A549 (cell line): ENCODE measurements around the gene BICRAL.

ENCODE experiments used
- BHLHE40 ChIP-seq: IDR thresholded peaks from 2 replicates; pipeline ENCODE4 v1.6.1; 2012; ENCODE audit warnings: low read depth, low read length, inconsistent platforms
- EHMT2 ChIP-seq: fragments of 200-600 bp; sonication (generic); IDR thresholded peaks from 2 replicates; pipeline ENCODE4 v1.6.1; 2016; ENCODE audit warnings: antibody characterized with exemption, low read depth, mild to moderate bottlenecking, moderate library complexity
- ELK1 ChIP-seq: fragments of 150-350 bp; IDR thresholded peaks from 2 replicates; pipeline ENCODE4 v1.6.1; 2014; ENCODE audit warnings: low read depth, mild to moderate bottlenecking, low read length
- EP300 ChIP-seq, 2 experiments: fragments of >200 bp; sonication (Bioruptor Twin); formaldehyde crosslinking; IDR thresholded peaks; 2 replicates in 1 of 2; 3 replicates in 1 of 2; pipeline ENCODE4 v1.6.1; 2016 to 2017
- NPAS2 ChIP-seq: fragments of 250-450 bp; sonication (Bioruptor Pico); IDR thresholded peaks from 2 replicates; pipeline ENCODE4 v1.8.0; 2022; ENCODE audit warnings: mild to moderate bottlenecking, moderate library complexity, borderline replicate concordance
- NR3C1 ChIP-seq: fragments of >200 bp; sonication (Bioruptor Twin); formaldehyde crosslinking; IDR thresholded peaks from 3 replicates; pipeline ENCODE4 v1.6.1; 2017
- PHF8 ChIP-seq: fragments of 200-600 bp; sonication (generic); IDR thresholded peaks from 2 replicates; pipeline ENCODE4 v1.6.1; 2016; ENCODE audit warnings: low read depth, mild to moderate bottlenecking, antibody characterized with exemption, moderate library complexity, borderline replicate concordance
- POLR2A ChIP-seq: IDR thresholded peaks from 2 replicates; pipeline ENCODE4 v1.6.1; 2012; ENCODE audit warnings: mild to moderate bottlenecking, low read length
- RFX5 ChIP-seq: fragments of 450-650 bp; IDR thresholded peaks from 2 replicates; pipeline ENCODE4 v1.7.1; 2014; ENCODE audit warnings: antibody characterized with exemption, mild to moderate bottlenecking, moderate library complexity
- SMC3 ChIP-seq: fragments of >200 bp; sonication (Bioruptor Twin); formaldehyde crosslinking; IDR thresholded peaks from 3 replicates; pipeline ENCODE4 v1.6.1; 2018; ENCODE audit warnings: inconsistent platforms
- TP53 ChIP-seq: fragments of 250-450 bp; sonication (Bioruptor Pico); IDR thresholded peaks from 2 replicates; pipeline ENCODE4 v1.5.0; 2021; ENCODE audit warnings: mild to moderate bottlenecking, moderate library complexity
- TF ChIP-seq, protein P1 (sequence below): fragments of >200 bp; sonication (Bioruptor Twin); formaldehyde crosslinking; IDR thresholded peaks from 3 replicates; pipeline ENCODE4 v1.5.1; 2016
- TF ChIP-seq, protein P2 (sequence below): fragments of 200-600 bp; sonication (generic); IDR thresholded peaks from 2 replicates; pipeline ENCODE4 v1.6.1; 2016; ENCODE audit warnings: antibody characterized with exemption, mild to moderate bottlenecking, moderate library complexity
- TF ChIP-seq, protein P3 (sequence below): fragments of 450-650 bp; IDR thresholded peaks from 2 replicates; pipeline ENCODE4 v1.6.1; 2014; ENCODE audit warnings: antibody characterized with exemption

GRCh38 chr6:42909835-42910234 is 128.0 kb downstream of the BICRAL start:
- TF ChIP-seq, protein P1, sequence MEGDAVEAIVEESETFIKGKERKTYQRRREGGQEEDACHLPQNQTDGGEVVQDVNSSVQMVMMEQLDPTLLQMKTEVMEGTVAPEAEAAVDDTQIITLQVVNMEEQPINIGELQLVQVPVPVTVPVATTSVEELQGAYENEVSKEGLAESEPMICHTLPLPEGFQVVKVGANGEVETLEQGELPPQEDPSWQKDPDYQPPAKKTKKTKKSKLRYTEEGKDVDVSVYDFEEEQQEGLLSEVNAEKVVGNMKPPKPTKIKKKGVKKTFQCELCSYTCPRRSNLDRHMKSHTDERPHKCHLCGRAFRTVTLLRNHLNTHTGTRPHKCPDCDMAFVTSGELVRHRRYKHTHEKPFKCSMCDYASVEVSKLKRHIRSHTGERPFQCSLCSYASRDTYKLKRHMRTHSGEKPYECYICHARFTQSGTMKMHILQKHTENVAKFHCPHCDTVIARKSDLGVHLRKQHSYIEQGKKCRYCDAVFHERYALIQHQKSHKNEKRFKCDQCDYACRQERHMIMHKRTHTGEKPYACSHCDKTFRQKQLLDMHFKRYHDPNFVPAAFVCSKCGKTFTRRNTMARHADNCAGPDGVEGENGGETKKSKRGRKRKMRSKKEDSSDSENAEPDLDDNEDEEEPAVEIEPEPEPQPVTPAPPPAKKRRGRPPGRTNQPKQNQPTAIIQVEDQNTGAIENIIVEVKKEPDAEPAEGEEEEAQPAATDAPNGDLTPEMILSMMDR, result no peak
- TF ChIP-seq RFX5, result no peak
- no peak for TF ChIP-seq TP53 (CRISPR knock-in tag)
- no peak for TF ChIP-seq ELK1
- TF ChIP-seq EP300 (IDR thresholded peaks at IDR 0.05), result no peak
- no peak for TF ChIP-seq POLR2A
- no peak for TF ChIP-seq BHLHE40
- no peak for TF ChIP-seq PHF8
- TF ChIP-seq NPAS2 (CRISPR knock-in tag), result no peak
- TF ChIP-seq, protein P2, sequence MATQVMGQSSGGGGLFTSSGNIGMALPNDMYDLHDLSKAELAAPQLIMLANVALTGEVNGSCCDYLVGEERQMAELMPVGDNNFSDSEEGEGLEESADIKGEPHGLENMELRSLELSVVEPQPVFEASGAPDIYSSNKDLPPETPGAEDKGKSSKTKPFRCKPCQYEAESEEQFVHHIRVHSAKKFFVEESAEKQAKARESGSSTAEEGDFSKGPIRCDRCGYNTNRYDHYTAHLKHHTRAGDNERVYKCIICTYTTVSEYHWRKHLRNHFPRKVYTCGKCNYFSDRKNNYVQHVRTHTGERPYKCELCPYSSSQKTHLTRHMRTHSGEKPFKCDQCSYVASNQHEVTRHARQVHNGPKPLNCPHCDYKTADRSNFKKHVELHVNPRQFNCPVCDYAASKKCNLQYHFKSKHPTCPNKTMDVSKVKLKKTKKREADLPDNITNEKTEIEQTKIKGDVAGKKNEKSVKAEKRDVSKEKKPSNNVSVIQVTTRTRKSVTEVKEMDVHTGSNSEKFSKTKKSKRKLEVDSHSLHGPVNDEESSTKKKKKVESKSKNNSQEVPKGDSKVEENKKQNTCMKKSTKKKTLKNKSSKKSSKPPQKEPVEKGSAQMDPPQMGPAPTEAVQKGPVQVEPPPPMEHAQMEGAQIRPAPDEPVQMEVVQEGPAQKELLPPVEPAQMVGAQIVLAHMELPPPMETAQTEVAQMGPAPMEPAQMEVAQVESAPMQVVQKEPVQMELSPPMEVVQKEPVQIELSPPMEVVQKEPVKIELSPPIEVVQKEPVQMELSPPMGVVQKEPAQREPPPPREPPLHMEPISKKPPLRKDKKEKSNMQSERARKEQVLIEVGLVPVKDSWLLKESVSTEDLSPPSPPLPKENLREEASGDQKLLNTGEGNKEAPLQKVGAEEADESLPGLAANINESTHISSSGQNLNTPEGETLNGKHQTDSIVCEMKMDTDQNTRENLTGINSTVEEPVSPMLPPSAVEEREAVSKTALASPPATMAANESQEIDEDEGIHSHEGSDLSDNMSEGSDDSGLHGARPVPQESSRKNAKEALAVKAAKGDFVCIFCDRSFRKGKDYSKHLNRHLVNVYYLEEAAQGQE, result no peak
- TF ChIP-seq SMC3, result no peak
- TF ChIP-seq, protein P3, sequence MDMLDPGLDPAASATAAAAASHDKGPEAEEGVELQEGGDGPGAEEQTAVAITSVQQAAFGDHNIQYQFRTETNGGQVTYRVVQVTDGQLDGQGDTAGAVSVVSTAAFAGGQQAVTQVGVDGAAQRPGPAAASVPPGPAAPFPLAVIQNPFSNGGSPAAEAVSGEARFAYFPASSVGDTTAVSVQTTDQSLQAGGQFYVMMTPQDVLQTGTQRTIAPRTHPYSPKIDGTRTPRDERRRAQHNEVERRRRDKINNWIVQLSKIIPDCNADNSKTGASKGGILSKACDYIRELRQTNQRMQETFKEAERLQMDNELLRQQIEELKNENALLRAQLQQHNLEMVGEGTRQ, result no peak
- TF ChIP-seq NR3C1, result no peak
- no peak for TF ChIP-seq EHMT2
